Hair follicle dermal papilla cell (primary cell): ENCODE data around the gene TRAP1. TPM values are rescaled to one million over a fixed set of nuclear protein-coding genes. Genes with fewer than 3 reads are reported as not detected.

ENCODE experiments used
- total RNA-seq: library from RNA; depleted of rRNA; stranded (reverse); fragments of >200 nt; gene quantifications from 2 replicates; pipeline ENCODE4 v1.2.3, GENCODE V29; 2012

Gene TRAP1
- total RNA-seq = 56.1 and 61.7 TPM in 2 replicates

GRCh38 chr16:3717235-3718018 is at the start of gene TRAP1:
Gene TRAP1, minus strand, starts transcription at chr16:3717524. Its CDS starts 16 bp downstream, at chr16:3717508.

GRCh38 chr16:3654249-3654991 is 62.9 kb downstream of the TRAP1 start, which contains the start of gene DNASE1:
Gene DNASE1, plus strand, starts transcription at chr16:3654691. Its CDS starts 683 bp downstream, at chr16:3655374.

GRCh38 chr16:3611146-3611975 is 106.0 kb downstream of the TRAP1 start, which contains the start of gene SLX4:
Gene SLX4, minus strand, starts transcription at chr16:3611606. Its CDS starts 2,642 bp downstream, at chr16:3608964.

Other genes starting within 250 kb of the TRAP1 start
- not detected in 2 replicates for gene C16orf90, start 222.0 kb downstream of the TRAP1 start, total RNA-seq
- 14.7 and 25.8 TPM in 2 replicates for gene CLUAP1, start 216.5 kb downstream of the TRAP1 start, total RNA-seq
- gene NLRC3, start 140.1 kb downstream of the TRAP1 start, total RNA-seq = 0.12 and 0.16 TPM in 2 replicates
- gene SLX4, start 105.9 kb downstream of the TRAP1 start, total RNA-seq = 6.8 and 7.1 TPM in 2 replicates
- gene DNASE1, start 62.8 kb downstream of the TRAP1 start, total RNA-seq = 14.6 and 16.6 TPM in 2 replicates
- gene CREBBP, start 163.2 kb upstream of the TRAP1 start, total RNA-seq = 43.0 and 46.4 TPM in 2 replicates